Measurements from ENCODE around the gene PIGS. TPM values are rescaled to one million over a fixed set of nuclear protein-coding genes. Genes with fewer than 3 reads are reported as not detected.
A peak's percentile ranks its signal among the peaks of the same experiment; 100 is the strongest.
"Not testable (repeated sequence)": the region's sequence is repeated elsewhere in the genome, so short reads cannot be mapped to it uniquely, and the experiment has no call there.

Gene PIGS
- total RNA-seq, 6 experiments from 2014 or later: 69.5 to 94.7 (median 78.0) TPM

- TF ChIP-seq, protein P1, sequence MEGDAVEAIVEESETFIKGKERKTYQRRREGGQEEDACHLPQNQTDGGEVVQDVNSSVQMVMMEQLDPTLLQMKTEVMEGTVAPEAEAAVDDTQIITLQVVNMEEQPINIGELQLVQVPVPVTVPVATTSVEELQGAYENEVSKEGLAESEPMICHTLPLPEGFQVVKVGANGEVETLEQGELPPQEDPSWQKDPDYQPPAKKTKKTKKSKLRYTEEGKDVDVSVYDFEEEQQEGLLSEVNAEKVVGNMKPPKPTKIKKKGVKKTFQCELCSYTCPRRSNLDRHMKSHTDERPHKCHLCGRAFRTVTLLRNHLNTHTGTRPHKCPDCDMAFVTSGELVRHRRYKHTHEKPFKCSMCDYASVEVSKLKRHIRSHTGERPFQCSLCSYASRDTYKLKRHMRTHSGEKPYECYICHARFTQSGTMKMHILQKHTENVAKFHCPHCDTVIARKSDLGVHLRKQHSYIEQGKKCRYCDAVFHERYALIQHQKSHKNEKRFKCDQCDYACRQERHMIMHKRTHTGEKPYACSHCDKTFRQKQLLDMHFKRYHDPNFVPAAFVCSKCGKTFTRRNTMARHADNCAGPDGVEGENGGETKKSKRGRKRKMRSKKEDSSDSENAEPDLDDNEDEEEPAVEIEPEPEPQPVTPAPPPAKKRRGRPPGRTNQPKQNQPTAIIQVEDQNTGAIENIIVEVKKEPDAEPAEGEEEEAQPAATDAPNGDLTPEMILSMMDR (IDR thresholded peaks at IDR 0.05): no peak
- DNase-seq: no peak
- Mint-ChIP-seq H3K27me3 (ENCODE audit: insufficient read depth) (peaks cover 2% of the 10 kb centered on the region), H3K4me1 (ENCODE audit: low read depth) (peaks cover 13% of the 10 kb centered on the region), H3K9me3 (no peaks in the 10 kb centered on the region), H3K27ac (no peak overlapping the region), H3K4me3 (no peak overlapping the region), H3K36me3 (ENCODE audit: low read depth) (peaks cover 4% of the 10 kb centered on the region; the same call in 1 of the 2 replicates)
Observed at GRCh38 chr17:28578246-28579195, 7.2 kb upstream of the PIGS start.

DNA sequence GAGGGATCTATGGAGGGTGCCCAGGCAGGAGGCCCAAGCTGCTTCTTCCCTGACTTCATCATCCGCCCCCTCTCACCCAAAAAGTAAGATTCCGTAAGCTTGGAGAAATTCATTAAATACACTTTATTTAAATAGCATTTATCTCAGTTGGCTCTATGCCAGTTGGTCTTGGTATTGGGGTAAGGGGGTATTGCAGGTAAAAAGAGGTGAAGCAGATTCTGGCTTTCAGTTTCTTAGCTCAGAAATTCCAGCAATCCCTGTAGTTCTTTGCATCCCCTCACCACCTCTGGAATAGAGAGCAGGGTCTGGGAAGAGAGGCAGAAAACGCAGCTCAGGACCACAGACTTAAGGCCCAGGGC is 6.1 kb upstream of the PIGS start:
- no peak for DNase-seq
- H3K36me3 Mint-ChIP-seq (ENCODE audit: low read depth): peaks cover 4% of the 10 kb centered on the region; the same call in 1 of the 2 replicates
- H3K9me3 Mint-ChIP-seq: no peaks in the 10 kb centered on the region
- H3K27me3 Mint-ChIP-seq (ENCODE audit: insufficient read depth): peaks cover 2% of the 10 kb centered on the region
- H3K27ac Mint-ChIP-seq: no peak overlapping the region
- TF ChIP-seq, protein P1 (IDR thresholded peaks at IDR 0.05): no peak
- peaks cover 20% of the 10 kb centered on the region for H3K4me1 Mint-ChIP-seq (ENCODE audit: low read depth)
- H3K4me3 Mint-ChIP-seq: no peak overlapping the region

DNA sequence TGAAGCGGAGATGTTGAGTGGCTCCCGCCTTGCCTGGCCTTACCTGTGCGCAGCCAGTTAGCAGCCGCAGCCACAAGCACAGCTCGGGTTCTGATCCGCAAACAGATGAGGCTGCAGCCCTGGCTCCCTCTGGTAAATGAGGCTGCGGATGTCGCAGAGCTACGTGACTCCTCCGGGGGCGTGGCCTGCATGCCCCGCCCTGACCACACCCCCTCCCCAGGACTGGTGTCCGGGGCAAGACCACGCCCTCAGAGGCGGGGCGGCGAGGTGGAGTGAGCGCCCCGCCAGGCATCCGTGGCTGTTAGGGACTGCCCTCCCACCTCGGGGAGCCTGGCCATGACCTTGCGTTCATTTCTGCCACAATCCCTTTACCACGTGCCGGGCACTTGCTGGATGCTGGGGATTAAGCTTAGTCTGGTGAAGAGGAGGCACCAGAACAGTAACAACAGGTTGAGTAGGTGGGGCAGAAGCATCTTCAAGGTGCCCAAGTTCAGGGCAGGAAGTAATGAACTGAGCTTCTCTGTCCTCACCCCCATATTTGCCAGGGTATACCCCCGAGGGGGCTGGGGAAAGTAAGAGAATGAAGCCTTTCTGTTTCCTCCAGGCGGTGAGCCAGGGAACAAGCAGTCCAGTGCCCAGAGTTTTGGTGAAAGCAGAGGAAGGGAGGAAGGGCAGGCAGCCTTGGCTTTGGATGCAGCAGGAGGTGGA is 5.6 kb upstream of the PIGS start, which contains the start of gene ALDOC:
Gene ALDOC (minus strand): TSS at position 138 of the 708 bp plus-strand sequence. CDS start 1,363 bp downstream, outside the sequence.
- Mint-ChIP-seq H3K36me3 (ENCODE audit: low read depth) (peaks cover 4% of the 10 kb centered on the region; the same call in 1 of the 2 replicates), H3K27ac (no peak within 1 kb of the TSS), H3K4me3 (peak within 1 kb of the TSS; percentile 52), H3K9me3 (no peaks in the 10 kb centered on the region), H3K27me3 (ENCODE audit: insufficient read depth) (peaks cover 2% of the 10 kb centered on the region), H3K4me1 (ENCODE audit: low read depth) (peaks cover 25% of the 10 kb centered on the region)
- DNase-seq: peak; percentile 76
- TF ChIP-seq, protein P1 (IDR thresholded peaks at IDR 0.05): no peak

- H3K4me1 Mint-ChIP-seq (ENCODE audit: low read depth): peaks cover 28% of the 10 kb centered on the region
- H3K27ac Mint-ChIP-seq: not testable (repeated sequence)
Observed at GRCh38 chr17:28576016-28576415, 4.7 kb upstream of the PIGS start.

GRCh38 chr17:28575126-28575795 is 3.9 kb upstream of the PIGS start:
- H3K27me3 Mint-ChIP-seq (ENCODE audit: insufficient read depth): peaks cover 3% of the 10 kb centered on the region
- no peaks in the 10 kb centered on the region for H3K9me3 Mint-ChIP-seq
- H3K4me3 Mint-ChIP-seq: no peak overlapping the region
- H3K4me1 Mint-ChIP-seq (ENCODE audit: low read depth): peaks cover 33% of the 10 kb centered on the region
- no peak for DNase-seq
- TF ChIP-seq, protein P1 (IDR thresholded peaks at IDR 0.05): peak; percentile 24; the same call in 1 of the 2 replicates
- peaks cover 4% of the 10 kb centered on the region; the same call in 1 of the 2 replicates for H3K36me3 Mint-ChIP-seq (ENCODE audit: low read depth)
- H3K27ac Mint-ChIP-seq: no peak overlapping the region

More at GRCh38 chr17:28576016-28576415, 4.7 kb upstream of the PIGS start:
- H3K4me3 Mint-ChIP-seq: peak overlapping the region; percentile 52
- not testable (repeated sequence) for H3K27me3 Mint-ChIP-seq (ENCODE audit: insufficient read depth); H3K36me3 Mint-ChIP-seq (ENCODE audit: low read depth); DNase-seq; H3K9me3 Mint-ChIP-seq

All from HFFc6 (cell line).